Stimulated activated CD4-positive, alpha-beta T cell treated with anti-CD3 and anti-CD28 coated beads, TNF-alpha, amount 100 ng/mL, for 24 hours (primary cell): Measurements from ENCODE around the gene CDH16.

Experiments used
- DNase-seq, 3 experiments: peaks; one replicate each; pipeline ENCODE4 v3.0.0-alpha.2; 2020; ENCODE audit warnings: low read depth in 3 of 3

CDH16 gene

GRCh38 chr16:66927918-66928649 is 9.4 kb upstream of the CDH16 start:
- no peak for DNase-seq

- DNase-seq: no peak
Measured at GRCh38 chr16:66926961-66927436, 8.3 kb upstream of the CDH16 start.

GRCh38 chr16:66926171-66926947 is 7.7 kb upstream of the CDH16 start:
- DNase-seq: no peak

- no peak for DNase-seq
Measured at GRCh38 chr16:66925322-66925840, 6.7 kb upstream of the CDH16 start, which contains the start of gene RRAD. Gene RRAD, minus strand, starts transcription at chr16:66925535. Its CDS starts 356 bp downstream, at chr16:66925179.

GRCh38 chr16:66924527-66925321 is 6.0 kb upstream of the CDH16 start:
- peak in 1 of 3 experiments; percentile 35 for DNase-seq

GRCh38 chr16:66923866-66924265 is 5.2 kb upstream of the CDH16 start:
- no peak for DNase-seq

GRCh38 chr16:66923247-66923731 is 4.6 kb upstream of the CDH16 start:
- no peak for DNase-seq

- DNase-seq: no peak
Measured at GRCh38 chr16:66921729-66922450, 3.2 kb upstream of the CDH16 start.

- no peak for DNase-seq
Measured at GRCh38 chr16:66920924-66921680, 2.4 kb upstream of the CDH16 start.

GRCh38 chr16:66920299-66920590 is 1.6 kb upstream of the CDH16 start:
- no peak for DNase-seq

- DNase-seq: no peak
Measured at GRCh38 chr16:66919569-66920298, 1.0 kb upstream of the CDH16 start.

GRCh38 chr16:66918355-66918754 is 330 bp downstream of the CDH16 start:
- no peak for DNase-seq

GRCh38 chr16:66917741-66918140 is 944 bp downstream of the CDH16 start:
- DNase-seq: no peak

- DNase-seq: no peak
Measured at GRCh38 chr16:66916518-66916917, 2.2 kb downstream of the CDH16 start.

GRCh38 chr16:66915041-66915440 is 3.6 kb downstream of the CDH16 start:
- no peak for DNase-seq

GRCh38 chr16:66914541-66914940 is 4.1 kb downstream of the CDH16 start:
- no peak for DNase-seq

- DNase-seq: no peak
Measured at GRCh38 chr16:66913711-66914110, 5.0 kb downstream of the CDH16 start.

- DNase-seq: no peak
Measured at GRCh38 chr16:66913081-66913480, 5.6 kb downstream of the CDH16 start.

GRCh38 chr16:66911801-66912200 is 6.9 kb downstream of the CDH16 start:
- no peak for DNase-seq

- DNase-seq: no peak
Measured at GRCh38 chr16:66911112-66911511, 7.6 kb downstream of the CDH16 start.
